GM12878 (cell line): Measurements from ENCODE around the gene SH3BP1. TPM values are rescaled to one million over a fixed set of nuclear protein-coding genes. Genes with fewer than 3 reads are reported as not detected.

Experiments used
- ATF7 ChIP-seq: fragments of 450-650 bp; IDR thresholded peaks from 2 replicates; pipeline ENCODE4 v1.6.1; 2016; ENCODE audit warnings: low read depth, mild to moderate bottlenecking
- BRCA1 ChIP-seq: IDR thresholded peaks from 2 replicates; pipeline ENCODE4 v1.6.1; 2011; ENCODE audit warnings: low read depth, low read length, improper control_type of control experiment
- CHD2 ChIP-seq: IDR thresholded peaks from 2 replicates; pipeline ENCODE4 v1.6.1; 2011; ENCODE audit warnings: low read depth, low read length, improper control_type of control experiment, borderline replicate concordance
- DPF2 ChIP-seq: fragments of 450-650 bp; IDR thresholded peaks from 2 replicates; pipeline ENCODE4 v1.6.1; 2017; ENCODE audit warnings: mild to moderate bottlenecking
- ESRRA ChIP-seq: IDR thresholded peaks from 2 replicates; pipeline ENCODE4 v1.6.1; 2012; ENCODE audit warnings: mild to moderate bottlenecking, low read length, improper control_type of control experiment
- EZH2 ChIP-seq: IDR thresholded peaks from 2 replicates; pipeline ENCODE4 v1.6.1; 2012; ENCODE audit warnings: low read depth, mild to moderate bottlenecking, control low read depth, inconsistent platforms, low read length, borderline replicate concordance; ENCODE audit not compliant: control insufficient read depth
- HDGF ChIP-seq: fragments of 450-650 bp; IDR thresholded peaks from 2 replicates; pipeline ENCODE4 v1.6.1; 2016; ENCODE audit warnings: antibody characterized with exemption
- IRF4 ChIP-seq: IDR thresholded peaks from 2 replicates; pipeline ENCODE4 v1.6.1; 2011; ENCODE audit warnings: low read depth, low read length
- MTA3 ChIP-seq: IDR thresholded peaks from 2 replicates; pipeline ENCODE4 v1.6.1; 2012; ENCODE audit warnings: low read length, inconsistent platforms, borderline replicate concordance
- MYC ChIP-seq: IDR thresholded peaks from 2 replicates; pipeline ENCODE4 v1.6.1; 2011; ENCODE audit warnings: mild to moderate bottlenecking, low read length, moderate library complexity, inconsistent platforms; ENCODE audit not compliant: insufficient read depth, insufficient replicate concordance, insufficient read length, severe bottlenecking
- NR2F1 ChIP-seq: fragments of 450-650 bp; conservative IDR thresholded peaks from 2 replicates; pipeline ENCODE4 v1.6.1; 2017; ENCODE audit warnings: mild to moderate bottlenecking
- RCOR1 ChIP-seq: conservative IDR thresholded peaks from 2 replicates; pipeline ENCODE4 v1.6.1; 2012; ENCODE audit warnings: low read depth, low read length, improper control_type of control experiment
- STAT1 ChIP-seq: fragments of 450-650 bp; conservative IDR thresholded peaks from 2 replicates; pipeline ENCODE4 v1.6.1; 2014; ENCODE audit warnings: antibody characterized with exemption, mild to moderate bottlenecking
- YBX1 ChIP-seq: fragments of 450-650 bp; IDR thresholded peaks from 2 replicates; pipeline ENCODE4 v1.6.1; 2016; ENCODE audit warnings: antibody characterized with exemption
- YY1 ChIP-seq: IDR thresholded peaks from 2 replicates; pipeline ENCODE4 v1.6.1; 2011; ENCODE audit warnings: low read depth, mild to moderate bottlenecking, low read length
- ZBED1 ChIP-seq: IDR thresholded peaks from 2 replicates; pipeline ENCODE4 v1.6.1; 2016; ENCODE audit warnings: borderline replicate concordance
- polyA plus RNA-seq, 11 experiments: library from polyadenylated mRNA; depleted of rRNA in 4 of 11; unstranded in 6 of 11; stranded (reverse) in 5 of 11; fragments of >200 nt; fragmentation: Nextera tagmentation in 4 of 11; fragmentation: Illumina TruSeq in 1 of 11; extraction: Ambion mirVana in 4 of 11; extraction: Trizol in 1 of 11; gene quantifications; 1 replicate in 1 of 11; 2 replicates in 10 of 11; pipeline versions ENCODE4 v1.2.1 to v1.2.3, GENCODE V29; 2011 to 2016; ENCODE audit warnings: inconsistent platforms in 2 of 11, missing spikeins in 2 of 11, low read depth in 1 of 11
- total RNA-seq, 4 experiments: library from RNA; depleted of rRNA in 3 of 4; stranded (reverse); fragments of >200 nt in 3 of 4; fragmentation: Illumina TruSeq in 1 of 4; extraction: Trizol in 1 of 4; gene quantifications; 2 replicates each; pipeline versions ENCODE4 v1.2.1 to v1.2.3, GENCODE V29; 2013 to 2021
- TF ChIP-seq, protein P1 (sequence below): fragments of 450-650 bp; IDR thresholded peaks from 2 replicates; pipeline ENCODE4 v1.6.1; 2016; ENCODE audit warnings: mild to moderate bottlenecking
- TF ChIP-seq, protein P2 (sequence below): IDR thresholded peaks from 2 replicates; pipeline ENCODE4 v1.6.1; 2012; ENCODE audit warnings: improper control_type of control experiment, low read depth, low read length; ENCODE audit not compliant: insufficient replicate concordance
- TF ChIP-seq, protein P3 (sequence below): IDR thresholded peaks from 2 replicates; pipeline ENCODE4 v1.6.1; 2012; ENCODE audit warnings: low read depth, low read length, improper control_type of control experiment
- TF ChIP-seq, protein P4 (sequence below): fragments of 450-650 bp; IDR thresholded peaks from 2 replicates; pipeline ENCODE4 v1.6.1; 2018; ENCODE audit warnings: borderline replicate concordance, mild to moderate bottlenecking; ENCODE audit not compliant: partially characterized antibody
- TF ChIP-seq, protein P5 (sequence below): IDR thresholded peaks from 2 replicates; pipeline ENCODE4 v1.6.1; 2011; ENCODE audit warnings: low read depth, mild to moderate bottlenecking, low read length, moderate library complexity, borderline replicate concordance; ENCODE audit errors: extremely low read depth

Gene SH3BP1
- total and polyA plus RNA-seq, 10 of the 15 experiments (the other 5 are each of a cell fraction or from before 2014, with no cell fraction given): 0.29 to 70.5 (median 22.5) TPM

DNA sequence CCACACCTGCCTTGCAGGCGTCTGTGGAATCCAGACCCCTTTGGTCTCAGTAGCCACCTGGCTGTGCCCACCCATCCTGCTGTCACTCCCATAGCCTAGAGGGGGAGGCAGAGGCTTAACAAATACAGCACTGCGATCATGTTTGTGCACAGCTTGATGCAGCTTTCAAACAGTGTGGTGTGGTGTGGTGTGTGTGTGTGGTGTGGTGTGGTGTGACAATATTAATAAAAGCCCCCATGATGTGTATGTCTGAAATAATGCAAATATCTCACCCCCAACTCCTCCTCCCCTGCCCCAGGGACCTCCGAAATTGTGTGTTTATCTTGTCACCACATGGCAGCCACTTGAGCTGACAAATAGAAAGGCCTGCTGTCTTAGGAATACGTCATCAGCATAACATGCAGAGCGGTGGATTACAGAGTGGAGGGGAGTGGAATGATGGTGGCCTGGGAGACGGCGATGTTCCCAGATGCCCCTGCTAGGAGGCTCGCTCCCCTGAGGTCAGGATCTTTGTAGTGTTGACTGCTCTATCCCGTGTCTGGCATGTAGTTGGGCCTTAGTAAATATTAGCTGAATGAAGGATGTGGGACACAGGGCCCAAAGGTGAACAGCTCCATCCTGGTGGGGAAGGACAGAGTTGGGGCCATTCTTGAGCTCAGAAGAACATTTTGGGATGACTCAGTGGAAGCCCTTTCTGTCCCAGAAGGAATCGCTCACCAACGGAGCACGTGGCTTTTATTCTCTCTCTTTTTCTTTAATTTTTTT lies 21.9 kb downstream of the SH3BP1 start (continued):
- TF ChIP-seq, protein P1, sequence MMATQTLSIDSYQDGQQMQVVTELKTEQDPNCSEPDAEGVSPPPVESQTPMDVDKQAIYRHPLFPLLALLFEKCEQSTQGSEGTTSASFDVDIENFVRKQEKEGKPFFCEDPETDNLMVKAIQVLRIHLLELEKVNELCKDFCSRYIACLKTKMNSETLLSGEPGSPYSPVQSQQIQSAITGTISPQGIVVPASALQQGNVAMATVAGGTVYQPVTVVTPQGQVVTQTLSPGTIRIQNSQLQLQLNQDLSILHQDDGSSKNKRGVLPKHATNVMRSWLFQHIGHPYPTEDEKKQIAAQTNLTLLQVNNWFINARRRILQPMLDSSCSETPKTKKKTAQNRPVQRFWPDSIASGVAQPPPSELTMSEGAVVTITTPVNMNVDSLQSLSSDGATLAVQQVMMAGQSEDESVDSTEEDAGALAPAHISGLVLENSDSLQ: peak; percentile 33; the same call in 1 of the 2 replicates
- TF ChIP-seq EZH2: no peak
- TF ChIP-seq NR2F1: no peak
- no peak for TF ChIP-seq DPF2
- no peak for TF ChIP-seq YBX1
- TF ChIP-seq ATF7: peak; percentile 91
- TF ChIP-seq BRCA1: no peak
- TF ChIP-seq, protein P2, sequence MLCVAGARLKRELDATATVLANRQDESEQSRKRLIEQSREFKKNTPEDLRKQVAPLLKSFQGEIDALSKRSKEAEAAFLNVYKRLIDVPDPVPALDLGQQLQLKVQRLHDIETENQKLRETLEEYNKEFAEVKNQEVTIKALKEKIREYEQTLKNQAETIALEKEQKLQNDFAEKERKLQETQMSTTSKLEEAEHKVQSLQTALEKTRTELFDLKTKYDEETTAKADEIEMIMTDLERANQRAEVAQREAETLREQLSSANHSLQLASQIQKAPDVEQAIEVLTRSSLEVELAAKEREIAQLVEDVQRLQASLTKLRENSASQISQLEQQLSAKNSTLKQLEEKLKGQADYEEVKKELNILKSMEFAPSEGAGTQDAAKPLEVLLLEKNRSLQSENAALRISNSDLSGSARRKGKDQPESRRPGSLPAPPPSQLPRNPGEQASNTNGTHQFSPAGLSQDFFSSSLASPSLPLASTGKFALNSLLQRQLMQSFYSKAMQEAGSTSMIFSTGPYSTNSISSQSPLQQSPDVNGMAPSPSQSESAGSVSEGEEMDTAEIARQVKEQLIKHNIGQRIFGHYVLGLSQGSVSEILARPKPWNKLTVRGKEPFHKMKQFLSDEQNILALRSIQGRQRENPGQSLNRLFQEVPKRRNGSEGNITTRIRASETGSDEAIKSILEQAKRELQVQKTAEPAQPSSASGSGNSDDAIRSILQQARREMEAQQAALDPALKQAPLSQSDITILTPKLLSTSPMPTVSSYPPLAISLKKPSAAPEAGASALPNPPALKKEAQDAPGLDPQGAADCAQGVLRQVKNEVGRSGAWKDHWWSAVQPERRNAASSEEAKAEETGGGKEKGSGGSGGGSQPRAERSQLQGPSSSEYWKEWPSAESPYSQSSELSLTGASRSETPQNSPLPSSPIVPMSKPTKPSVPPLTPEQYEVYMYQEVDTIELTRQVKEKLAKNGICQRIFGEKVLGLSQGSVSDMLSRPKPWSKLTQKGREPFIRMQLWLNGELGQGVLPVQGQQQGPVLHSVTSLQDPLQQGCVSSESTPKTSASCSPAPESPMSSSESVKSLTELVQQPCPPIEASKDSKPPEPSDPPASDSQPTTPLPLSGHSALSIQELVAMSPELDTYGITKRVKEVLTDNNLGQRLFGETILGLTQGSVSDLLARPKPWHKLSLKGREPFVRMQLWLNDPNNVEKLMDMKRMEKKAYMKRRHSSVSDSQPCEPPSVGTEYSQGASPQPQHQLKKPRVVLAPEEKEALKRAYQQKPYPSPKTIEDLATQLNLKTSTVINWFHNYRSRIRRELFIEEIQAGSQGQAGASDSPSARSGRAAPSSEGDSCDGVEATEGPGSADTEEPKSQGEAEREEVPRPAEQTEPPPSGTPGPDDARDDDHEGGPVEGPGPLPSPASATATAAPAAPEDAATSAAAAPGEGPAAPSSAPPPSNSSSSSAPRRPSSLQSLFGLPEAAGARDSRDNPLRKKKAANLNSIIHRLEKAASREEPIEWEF: no peak
- TF ChIP-seq ESRRA: no peak
- no peak for TF ChIP-seq ZBED1
- TF ChIP-seq MYC: no peak
- no peak for TF ChIP-seq IRF4
- no peak for TF ChIP-seq YY1
- no peak for TF ChIP-seq RCOR1
- TF ChIP-seq, protein P3, sequence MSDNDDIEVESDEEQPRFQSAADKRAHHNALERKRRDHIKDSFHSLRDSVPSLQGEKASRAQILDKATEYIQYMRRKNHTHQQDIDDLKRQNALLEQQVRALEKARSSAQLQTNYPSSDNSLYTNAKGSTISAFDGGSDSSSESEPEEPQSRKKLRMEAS: no peak; the same call in 1 of the 2 replicates
- no peak for TF ChIP-seq STAT1
- TF ChIP-seq, protein P4, sequence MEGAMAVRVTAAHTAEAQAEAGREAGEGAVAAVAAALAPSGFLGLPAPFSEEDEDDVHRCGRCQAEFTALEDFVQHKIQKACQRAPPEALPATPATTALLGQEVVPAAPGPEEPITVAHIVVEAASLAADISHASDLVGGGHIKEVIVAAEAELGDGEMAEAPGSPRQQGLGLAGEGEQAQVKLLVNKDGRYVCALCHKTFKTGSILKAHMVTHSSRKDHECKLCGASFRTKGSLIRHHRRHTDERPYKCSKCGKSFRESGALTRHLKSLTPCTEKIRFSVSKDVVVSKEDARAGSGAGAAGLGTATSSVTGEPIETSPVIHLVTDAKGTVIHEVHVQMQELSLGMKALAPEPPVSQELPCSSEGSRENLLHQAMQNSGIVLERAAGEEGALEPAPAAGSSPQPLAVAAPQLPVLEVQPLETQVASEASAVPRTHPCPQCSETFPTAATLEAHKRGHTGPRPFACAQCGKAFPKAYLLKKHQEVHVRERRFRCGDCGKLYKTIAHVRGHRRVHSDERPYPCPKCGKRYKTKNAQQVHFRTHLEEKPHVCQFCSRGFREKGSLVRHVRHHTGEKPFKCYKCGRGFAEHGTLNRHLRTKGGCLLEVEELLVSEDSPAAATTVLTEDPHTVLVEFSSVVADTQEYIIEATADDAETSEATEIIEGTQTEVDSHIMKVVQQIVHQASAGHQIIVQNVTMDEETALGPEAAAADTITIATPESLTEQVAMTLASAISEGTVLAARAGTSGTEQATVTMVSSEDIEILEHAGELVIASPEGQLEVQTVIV: no peak
- no peak for TF ChIP-seq MTA3
- peak; percentile 41; the same call in 1 of the 2 replicates for TF ChIP-seq CHD2
- no peak; the same call in 1 of the 2 replicates for TF ChIP-seq HDGF
- TF ChIP-seq, protein P5, sequence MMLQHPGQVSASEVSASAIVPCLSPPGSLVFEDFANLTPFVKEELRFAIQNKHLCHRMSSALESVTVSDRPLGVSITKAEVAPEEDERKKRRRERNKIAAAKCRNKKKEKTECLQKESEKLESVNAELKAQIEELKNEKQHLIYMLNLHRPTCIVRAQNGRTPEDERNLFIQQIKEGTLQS: no peak
